HepG2 (cell line): ENCODE data around the gene GJC2. TPM values are rescaled to one million over a fixed set of nuclear protein-coding genes. Genes with fewer than 3 reads are reported as not detected.

ENCODE experiments used
- ATAC-seq: fragments of 200-7000 bp; cut with Tn5 transposase; 3 replicates; pipeline ENCODE4 v1.9.1; 2020; ENCODE audit warnings: mild to moderate bottlenecking, moderate library complexity
- BruUV-seq: library from RNA; stranded (reverse); fragments of 400-500 nt; replicated peaks from 2 replicates; lab custom pipeline; 2021; lab: Mats Ljungman, UMichigan
- CTCF ChIA-PET: fragments of 300-600 bp; formaldehyde crosslinking; extraction: SDS; loops from one replicate; lab custom pipeline; 2021; ENCODE audit warnings: low total read pairs, inconsistent platforms, low intra/inter-chr PET ratio; lab: Yijun Ruan, JAX
- POLR2A ChIA-PET: fragments of 350-600 bp; sonication (Branson Sonifier 250); formaldehyde crosslinking; loops from one replicate; lab custom pipeline; 2020; ENCODE audit warnings: antibody characterized with exemption, inconsistent platforms; lab: Yijun Ruan, JAX
- DNase-seq: peaks from one replicate; pipeline ENCODE4 v3.0.0-alpha.2; 2015; ENCODE audit warnings: low spot score
- FAIRE-seq: peaks from 3 replicates; lab custom pipeline; 2011; peaks lifted over from hg19 to GRCh38; lab: Jason Lieb, UNC
- H2AFZ ChIP-seq: one replicate; pipeline ENCODE4 v1.6.1; 2011; ENCODE audit warnings: low read length, inconsistent platforms
- H3K27ac ChIP-seq: fragments of 300-600 bp; 3 replicates; pipeline ENCODE4 v1.8.0; 2011; ENCODE audit warnings: mixed run types, mild to moderate bottlenecking, mixed read lengths, low read length, inconsistent platforms; ENCODE audit not compliant: insufficient read depth; ENCODE audit errors: extremely low read length
- H3K27me3 ChIP-seq, 2 experiments: fragments of 200-600 bp in 1 of 2; 2 replicates in 1 of 2; 3 replicates in 1 of 2; pipeline versions ENCODE4 v1.6.0 to v1.8.0; 2011; ENCODE audit warnings: low read length in 2 of 2, mild to moderate bottlenecking in 2 of 2, moderate library complexity in 2 of 2, inconsistent platforms in 1 of 2; ENCODE audit not compliant: insufficient read depth in 2 of 2, control insufficient read depth in 1 of 2
- H3K36me3 ChIP-seq, 2 experiments: fragments of 200-600 bp in 1 of 2; replicated peaks in 1 of 2; 2 replicates in 1 of 2; 3 replicates in 1 of 2; pipeline versions ENCODE4 v1.5.1 to v1.8.0; 2011; ENCODE audit warnings: low read length in 2 of 2, inconsistent platforms in 1 of 2; ENCODE audit not compliant: insufficient read depth in 2 of 2, control insufficient read depth in 1 of 2
- H3K4me1 ChIP-seq: 2 replicates; pipeline ENCODE4 v1.5.1; 2012; ENCODE audit warnings: low read length, inconsistent platforms; ENCODE audit not compliant: insufficient read depth
- H3K4me2 ChIP-seq: 2 replicates; pipeline ENCODE4 v1.6.0; 2011; ENCODE audit warnings: low read depth, low read length, inconsistent platforms
- H3K4me3 ChIP-seq, 3 experiments: fragments of 200-600 bp in 1 of 3; sonication (generic), shearing (Covaris generic) in 1 of 3; replicated peaks in 1 of 3; 2 replicates each; pipeline ENCODE4 v1.5.1; 2011 to 2016; ENCODE audit warnings: low read length in 3 of 3, inconsistent platforms in 2 of 3, low read depth in 2 of 3, mild to moderate bottlenecking in 2 of 3, control low read depth in 1 of 3, mixed read lengths in 1 of 3; ENCODE audit not compliant: insufficient read depth in 1 of 3
- H3K79me2 ChIP-seq: one replicate; pipeline ENCODE4 v1.6.1; 2011; ENCODE audit warnings: low read length, inconsistent platforms; ENCODE audit not compliant: insufficient read depth
- H3K9ac ChIP-seq: 2 replicates; pipeline ENCODE4 v1.6.0; 2011; ENCODE audit warnings: mild to moderate bottlenecking, low read depth, low read length, inconsistent platforms; ENCODE audit not compliant: insufficient read depth
- H3K9me3 ChIP-seq: 2 replicates; pipeline ENCODE4 v1.5.1; 2012; ENCODE audit warnings: mild to moderate bottlenecking, low read length
- H4K20me1 ChIP-seq: 2 replicates; pipeline ENCODE4 v1.6.0; 2011; ENCODE audit warnings: inconsistent platforms, mild to moderate bottlenecking, low read length, moderate library complexity; ENCODE audit not compliant: insufficient read depth
- KLF15 ChIP-seq: sonication (generic); formaldehyde crosslinking; IDR thresholded peaks from 2 replicates; pipeline ENCODE4 v1.8.1; 2023; ENCODE audit warnings: borderline replicate concordance, mild to moderate bottlenecking, inconsistent platforms, missing genetic modification reagents, mixed read lengths
- MED8 ChIP-seq: sonication (generic); formaldehyde crosslinking; IDR thresholded peaks from 2 replicates; pipeline ENCODE4 v1.8.1; 2023; ENCODE audit warnings: mild to moderate bottlenecking, missing genetic modification reagents; ENCODE audit not compliant: insufficient replicate concordance
- ZNF20 ChIP-seq: sonication (generic); formaldehyde crosslinking; IDR thresholded peaks from 2 replicates; pipeline ENCODE4 v1.4.0; 2020; ENCODE audit warnings: mild to moderate bottlenecking, moderate library complexity, missing genetic modification reagents
- ZNF484 ChIP-seq: sonication (generic); formaldehyde crosslinking; IDR thresholded peaks from 2 replicates; pipeline ENCODE4 v1.5.1; 2020; ENCODE audit warnings: mild to moderate bottlenecking, low read depth, missing genetic modification reagents, borderline replicate concordance
- ZNF503 ChIP-seq: sonication (generic); formaldehyde crosslinking; IDR thresholded peaks from 2 replicates; pipeline ENCODE4 v1.4.0; 2020; ENCODE audit warnings: missing genetic modification reagents
- WGBS: methylation state at CpG from one replicate; pipeline ENCODE4 v1.1.6; 2017; ENCODE audit warnings: low lambda C conversion rate; 5-methylcytosine and 5-hydroxymethylcytosine counted together
- in situ Hi-C: cut with HindIII; loops from 2 replicates; pipeline ENCODE4 v1.10.0; 2017; ENCODE audit warnings: low pct_unique_long_range_greater_than_20kb; ENCODE audit not compliant: extremely low pct_ligation_motif_present
- intact Hi-C: fragments of 100-400 bp; cut with micrococcal nuclease; formaldehyde crosslinking; loops from one replicate; pipeline ENCODE4 v1.10.0; 2022; ENCODE audit not compliant: unreplicated experiment
- polyA plus RNA-seq, 8 experiments: library from polyadenylated mRNA; depleted of rRNA in 3 of 8; stranded (reverse) in 7 of 8; unstranded in 1 of 8; fragments of >200 nt; fragmentation: Illumina TruSeq in 4 of 8; extraction: Trizol in 4 of 8; gene quantifications; 2 replicates each; pipeline versions ENCODE4 v1.2.1 to v1.2.3, GENCODE V29; 2011 to 2016; ENCODE audit warnings: low read depth in 4 of 8, missing spikeins in 1 of 8, mixed read lengths in 1 of 8; ENCODE audit not compliant: insufficient read depth in 1 of 8
- total RNA-seq, 5 experiments: library from RNA; depleted of rRNA; stranded (reverse); fragments of >200 nt; fragmentation: Illumina TruSeq; extraction: Trizol; gene quantifications; 2 replicates each; pipeline ENCODE4 v1.2.3, GENCODE V29; 2016; ENCODE audit warnings: low read depth in 1 of 5
- TF ChIP-seq, protein P1 (sequence below): sonication (generic); formaldehyde crosslinking; IDR thresholded peaks from 2 replicates; pipeline ENCODE4 v1.4.0; 2020; ENCODE audit warnings: missing genetic modification reagents; ENCODE audit errors: not compliant biosample characterization
- TF ChIP-seq, protein P2 (sequence below): fragments of 450-650 bp; IDR thresholded peaks from 2 replicates; pipeline ENCODE4 v1.6.1; 2016
- TF ChIP-seq, protein P3 (sequence below): sonication (generic); formaldehyde crosslinking; IDR thresholded peaks from 2 replicates; pipeline ENCODE4 v1.8.0; 2022; ENCODE audit warnings: missing genetic modification reagents, mild to moderate bottlenecking, borderline replicate concordance

Gene GJC2
- total and polyA plus RNA-seq, 2 of the 13 experiments (the other 11 are each of a cell fraction or from before 2014, with no cell fraction given) = 1.6 to 3.8 TPM

GRCh38 chr1:228155596-228156514, 6.1 kb downstream of the GJC2 start:
- TF ChIP-seq, protein P1, sequence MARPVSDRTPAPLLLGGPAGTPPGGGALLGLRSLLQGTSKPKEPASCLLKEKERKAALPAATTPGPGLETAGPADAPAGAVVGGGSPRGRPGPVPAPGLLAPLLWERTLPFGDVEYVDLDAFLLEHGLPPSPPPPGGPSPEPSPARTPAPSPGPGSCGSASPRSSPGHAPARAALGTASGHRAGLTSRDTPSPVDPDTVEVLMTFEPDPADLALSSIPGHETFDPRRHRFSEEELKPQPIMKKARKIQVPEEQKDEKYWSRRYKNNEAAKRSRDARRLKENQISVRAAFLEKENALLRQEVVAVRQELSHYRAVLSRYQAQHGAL (CRISPR knock-in tag) = no peak
- TF ChIP-seq, protein P2, sequence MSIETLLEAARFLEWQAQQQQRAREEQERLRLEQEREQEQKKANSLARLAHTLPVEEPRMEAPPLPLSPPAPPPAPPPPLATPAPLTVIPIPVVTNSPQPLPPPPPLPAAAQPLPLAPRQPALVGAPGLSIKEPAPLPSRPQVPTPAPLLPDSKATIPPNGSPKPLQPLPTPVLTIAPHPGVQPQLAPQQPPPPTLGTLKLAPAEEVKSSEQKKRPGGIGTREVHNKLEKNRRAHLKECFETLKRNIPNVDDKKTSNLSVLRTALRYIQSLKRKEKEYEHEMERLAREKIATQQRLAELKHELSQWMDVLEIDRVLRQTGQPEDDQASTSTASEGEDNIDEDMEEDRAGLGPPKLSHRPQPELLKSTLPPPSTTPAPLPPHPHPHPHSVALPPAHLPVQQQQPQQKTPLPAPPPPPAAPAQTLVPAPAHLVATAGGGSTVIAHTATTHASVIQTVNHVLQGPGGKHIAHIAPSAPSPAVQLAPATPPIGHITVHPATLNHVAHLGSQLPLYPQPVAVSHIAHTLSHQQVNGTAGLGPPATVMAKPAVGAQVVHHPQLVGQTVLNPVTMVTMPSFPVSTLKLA = peak; percentile 91
- DNase-seq (no peak), FAIRE-seq (no peak), ATAC-seq (no peak)
- H4K20me1 ChIP-seq = peaks cover 3% of the 10 kb centered on the region; the same call in 1 of the 2 replicates
- no peak overlapping the region for H3K4me3 ChIP-seq
- H3K79me2 ChIP-seq = peaks cover 3% of the 10 kb centered on the region
- no peaks in the 10 kb centered on the region for H3K9me3 ChIP-seq
- H3K9ac ChIP-seq = no peak overlapping the region
- BruUV-seq = no TSS peak
- H3K27ac ChIP-seq = no peak overlapping the region
- no peak overlapping the region for H3K4me2 ChIP-seq
- intact Hi-C loops (no loop called here), in situ Hi-C loops (no loop called here)
- H2AFZ ChIP-seq = no peak overlapping the region
- H3K4me1 ChIP-seq = peaks cover 28% of the 10 kb centered on the region
- ChIA-PET POLR2A (interaction anchor here (1.4 to 7.9 kb wide), 2 partner anchors 10 kb away, joined by 8 to 72 read pairs; partner anchors contain the start of gene IBA57), CTCF (no interaction called here)
- H3K27me3 ChIP-seq = no peaks in the 10 kb centered on the region
- WGBS = 64% methylated on average over 6 of the region's 16 CpGs
- H3K36me3 ChIP-seq = no peaks in the 10 kb centered on the region

DNA sequence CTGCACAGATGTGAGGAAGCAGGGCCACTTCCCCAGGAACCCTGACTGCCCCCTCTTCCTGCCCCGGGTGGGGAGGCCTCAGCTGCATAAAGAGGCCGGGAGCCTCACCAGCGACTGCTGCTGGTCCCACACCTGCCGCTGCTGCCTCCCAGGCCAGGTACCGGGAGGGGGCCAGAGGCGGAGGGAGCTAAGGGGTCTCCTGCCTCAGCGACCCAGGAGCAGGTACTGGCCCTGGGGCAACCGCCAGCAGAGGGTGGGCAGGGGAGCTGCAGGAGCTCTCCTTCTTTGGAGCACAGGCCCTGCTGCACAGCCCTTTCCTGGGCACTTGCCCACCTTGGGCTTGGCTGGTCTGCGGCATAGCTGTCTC, 6.8 kb downstream of the GJC2 start:
- POLR2A ChIA-PET = interaction anchor here (1.4 kb wide), 1 partner anchor 9 kb away, joined by 8 read pairs; the partner anchor contains the start of gene IBA57
- TF ChIP-seq ZNF20 (CRISPR knock-in tag) (no peak), ZNF484 (no peak), KLF15 (CRISPR knock-in tag) (no peak), MED8 (no peak), ZNF503 (no peak)
- TF ChIP-seq, protein P3, sequence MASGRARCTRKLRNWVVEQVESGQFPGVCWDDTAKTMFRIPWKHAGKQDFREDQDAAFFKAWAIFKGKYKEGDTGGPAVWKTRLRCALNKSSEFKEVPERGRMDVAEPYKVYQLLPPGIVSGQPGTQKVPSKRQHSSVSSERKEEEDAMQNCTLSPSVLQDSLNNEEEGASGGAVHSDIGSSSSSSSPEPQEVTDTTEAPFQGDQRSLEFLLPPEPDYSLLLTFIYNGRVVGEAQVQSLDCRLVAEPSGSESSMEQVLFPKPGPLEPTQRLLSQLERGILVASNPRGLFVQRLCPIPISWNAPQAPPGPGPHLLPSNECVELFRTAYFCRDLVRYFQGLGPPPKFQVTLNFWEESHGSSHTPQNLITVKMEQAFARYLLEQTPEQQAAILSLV (CRISPR knock-in tag) = no peak

More for the DNA sequence above, 6.8 kb downstream of the GJC2 start:
- intact Hi-C loops (no loop called here), in situ Hi-C loops (no loop called here)
- no peaks in the 10 kb centered on the region for H3K9me3 ChIP-seq
- no peak overlapping the region for H3K4me3 ChIP-seq
- ATAC-seq = no peak
- peaks cover 3% of the 10 kb centered on the region; the same call in 1 of the 2 replicates for H4K20me1 ChIP-seq
- H3K9ac ChIP-seq = no peak overlapping the region
- no peak overlapping the region for H2AFZ ChIP-seq
- H3K4me2 ChIP-seq = no peak overlapping the region
- no peaks in the 10 kb centered on the region for H3K27me3 ChIP-seq
- CTCF ChIA-PET = no interaction called here
- no peaks in the 10 kb centered on the region for H3K79me2 ChIP-seq
- WGBS = no CpG with 5 or more reads among the region's 9 CpGs
- BruUV-seq = no TSS peak
- no peak for DNase-seq
- no peaks in the 10 kb centered on the region for H3K36me3 ChIP-seq
- peaks cover 28% of the 10 kb centered on the region for H3K4me1 ChIP-seq
- no peak for FAIRE-seq
- no peak overlapping the region for H3K27ac ChIP-seq
